GM19351 (cell line): Measurements from ENCODE around the gene FBXO38.

Experiments
- ATAC-seq: cut with Tn5 transposase; IDR thresholded peaks from one replicate; pipeline ENCODE4 v1.9.1; 2021; ENCODE audit warnings: mild to moderate bottlenecking, moderate library complexity; ENCODE audit not compliant: unreplicated experiment

FBXO38 gene

GRCh38 chr5:148381906-148382305 lies 1.9 kb upstream of the FBXO38 start:
- no peak for ATAC-seq

- ATAC-seq = no peak
Measured at GRCh38 chr5:148382961-148383360, 797 bp upstream of the FBXO38 start.

GRCh38 chr5:148384380-148384737 lies 601 bp downstream of the FBXO38 start:
- ATAC-seq = peak; percentile 27

- ATAC-seq = no peak
Measured at GRCh38 chr5:148385094-148385493, 1.3 kb downstream of the FBXO38 start.

GRCh38 chr5:148386041-148386440 lies 2.3 kb downstream of the FBXO38 start:
- ATAC-seq = no peak

- ATAC-seq = no peak
Measured at GRCh38 chr5:148387325-148387724, 3.6 kb downstream of the FBXO38 start.

GRCh38 chr5:148388696-148389095 lies 4.9 kb downstream of the FBXO38 start:
- ATAC-seq = peak; percentile 32

GRCh38 chr5:148390914-148391313 lies 7.2 kb downstream of the FBXO38 start:
- no peak for ATAC-seq

- no peak for ATAC-seq
Measured at GRCh38 chr5:148391422-148391821, 7.7 kb downstream of the FBXO38 start.

GRCh38 chr5:148393390-148393741 lies 9.6 kb downstream of the FBXO38 start:
- no peak for ATAC-seq

- ATAC-seq = no peak
Measured at GRCh38 chr5:148394587-148395019, 10.8 kb downstream of the FBXO38 start.

GRCh38 chr5:148395031-148395430 lies 11.3 kb downstream of the FBXO38 start:
- no peak for ATAC-seq

- ATAC-seq = no peak
Measured at GRCh38 chr5:148397968-148398595, 14.3 kb downstream of the FBXO38 start.

- ATAC-seq = no peak
Measured at GRCh38 chr5:148398698-148399121, 15.0 kb downstream of the FBXO38 start.

- ATAC-seq = no peak
Measured at GRCh38 chr5:148401604-148402003, 17.8 kb downstream of the FBXO38 start.

GRCh38 chr5:148403344-148403743 lies 19.6 kb downstream of the FBXO38 start:
- ATAC-seq = peak; percentile 95

GRCh38 chr5:148406406-148406805 lies 22.6 kb downstream of the FBXO38 start:
- ATAC-seq = no peak

- ATAC-seq = no peak
Measured at GRCh38 chr5:148408092-148408491, 24.3 kb downstream of the FBXO38 start.

- ATAC-seq = no peak
Measured at GRCh38 chr5:148412124-148412523, 28.4 kb downstream of the FBXO38 start.

GRCh38 chr5:148414833-148415232 lies 31.1 kb downstream of the FBXO38 start:
- no peak for ATAC-seq

- no peak for ATAC-seq
Measured at GRCh38 chr5:148416416-148416815, 32.7 kb downstream of the FBXO38 start.

GRCh38 chr5:148416921-148417320 lies 33.2 kb downstream of the FBXO38 start:
- ATAC-seq = no peak

- ATAC-seq = no peak
Measured at GRCh38 chr5:148418511-148418910, 34.8 kb downstream of the FBXO38 start.
